ENCODE measurements around the gene BEAN1.

- TF ChIP-seq, protein P1, sequence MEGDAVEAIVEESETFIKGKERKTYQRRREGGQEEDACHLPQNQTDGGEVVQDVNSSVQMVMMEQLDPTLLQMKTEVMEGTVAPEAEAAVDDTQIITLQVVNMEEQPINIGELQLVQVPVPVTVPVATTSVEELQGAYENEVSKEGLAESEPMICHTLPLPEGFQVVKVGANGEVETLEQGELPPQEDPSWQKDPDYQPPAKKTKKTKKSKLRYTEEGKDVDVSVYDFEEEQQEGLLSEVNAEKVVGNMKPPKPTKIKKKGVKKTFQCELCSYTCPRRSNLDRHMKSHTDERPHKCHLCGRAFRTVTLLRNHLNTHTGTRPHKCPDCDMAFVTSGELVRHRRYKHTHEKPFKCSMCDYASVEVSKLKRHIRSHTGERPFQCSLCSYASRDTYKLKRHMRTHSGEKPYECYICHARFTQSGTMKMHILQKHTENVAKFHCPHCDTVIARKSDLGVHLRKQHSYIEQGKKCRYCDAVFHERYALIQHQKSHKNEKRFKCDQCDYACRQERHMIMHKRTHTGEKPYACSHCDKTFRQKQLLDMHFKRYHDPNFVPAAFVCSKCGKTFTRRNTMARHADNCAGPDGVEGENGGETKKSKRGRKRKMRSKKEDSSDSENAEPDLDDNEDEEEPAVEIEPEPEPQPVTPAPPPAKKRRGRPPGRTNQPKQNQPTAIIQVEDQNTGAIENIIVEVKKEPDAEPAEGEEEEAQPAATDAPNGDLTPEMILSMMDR (IDR thresholded peaks at IDR 0.05): no peak
- TF ChIP-seq POLR2A (IDR thresholded peaks at IDR 0.05): no peak
These were observed 80.7 kb downstream of the BEAN1 start for GRCh38 chr16:66507731-66508239.

Data from Peyer's patch (tissue), 4 donors.